GM21526 (cell line): Measurements from ENCODE around the gene PTN.

Experiments
- ATAC-seq: cut with Tn5 transposase; IDR thresholded peaks from one replicate; pipeline ENCODE4 v1.9.1; 2021; ENCODE audit warnings: moderate library complexity; ENCODE audit not compliant: unreplicated experiment, low FRiP score

Gene PTN

GRCh38 chr7:137343281-137343841 lies at the start of gene PTN:
Gene PTN (minus strand): TSS chr7:137343733. CDS start chr7:137254973, 88,760 bp downstream.
- ATAC-seq: no peak

GRCh38 chr7:137390076-137390475 lies 46.5 kb upstream of the PTN start:
- no peak for ATAC-seq

- no peak for ATAC-seq
These were observed 45.4 kb upstream of the PTN start for GRCh38 chr7:137388916-137389315.

- no peak for ATAC-seq
These were observed 43.4 kb upstream of the PTN start for GRCh38 chr7:137386966-137387365.

GRCh38 chr7:137381045-137381444 lies 37.5 kb upstream of the PTN start:
- ATAC-seq: no peak

- no peak for ATAC-seq
These were observed 30.0 kb upstream of the PTN start for GRCh38 chr7:137373507-137373906.

- ATAC-seq: no peak
These were observed 28.1 kb upstream of the PTN start for GRCh38 chr7:137371616-137372015.

- no peak for ATAC-seq
These were observed 23.5 kb upstream of the PTN start for GRCh38 chr7:137366995-137367394.

- ATAC-seq: no peak
These were observed 20.1 kb upstream of the PTN start for GRCh38 chr7:137363683-137364082.

GRCh38 chr7:137360087-137360679 lies 16.6 kb upstream of the PTN start:
- no peak for ATAC-seq

- ATAC-seq: no peak
These were observed 11.4 kb upstream of the PTN start for GRCh38 chr7:137354961-137355360.

GRCh38 chr7:137354396-137354795 lies 10.9 kb upstream of the PTN start:
- no peak for ATAC-seq

- ATAC-seq: no peak
These were observed 8.4 kb upstream of the PTN start for GRCh38 chr7:137351941-137352340.

GRCh38 chr7:137345799-137346449 lies 2.4 kb upstream of the PTN start:
- no peak for ATAC-seq

GRCh38 chr7:137342828-137343261 lies 688 bp downstream of the PTN start:
- no peak for ATAC-seq

GRCh38 chr7:137342265-137342664 lies 1.3 kb downstream of the PTN start:
- ATAC-seq: no peak

- ATAC-seq: no peak
These were observed 5.6 kb downstream of the PTN start for GRCh38 chr7:137337902-137338301.

- no peak for ATAC-seq
These were observed 7.7 kb downstream of the PTN start for GRCh38 chr7:137335814-137336213.

GRCh38 chr7:137331378-137331777 lies 12.2 kb downstream of the PTN start:
- no peak for ATAC-seq

GRCh38 chr7:137329411-137329810 lies 14.1 kb downstream of the PTN start:
- ATAC-seq: no peak

- ATAC-seq: no peak
These were observed 15.0 kb downstream of the PTN start for GRCh38 chr7:137328373-137329120.
